HFF-Myc (cell line): ENCODE measurements around the gene NRP1.

Source experiments
- DNase-seq: peaks from one replicate; pipeline ENCODE4 v3.0.0-alpha.2; 2011; ENCODE audit warnings: low read depth; ENCODE audit errors: extremely low read depth
- H3K4me3 ChIP-seq: replicated peaks from 2 replicates; pipeline ENCODE4 v1.5.1; 2011; ENCODE audit warnings: low read depth, mild to moderate bottlenecking, control low read depth, low read length
- CTCF ChIP-seq: IDR thresholded peaks from 2 replicates; pipeline ENCODE4 v1.5.1; 2012; ENCODE audit warnings: mild to moderate bottlenecking, low read depth, low read length, control low read depth; ENCODE audit errors: missing control alignments

NRP1 gene

GRCh38 chr10:33262871-33263270, 71.6 kb downstream of the NRP1 start:
- no peak overlapping the region for H3K4me3 ChIP-seq
- no peak for TF ChIP-seq CTCF
- no peak for DNase-seq

- no peak for DNase-seq
- TF ChIP-seq CTCF, result no peak
- no peak overlapping the region for H3K4me3 ChIP-seq
Observed at GRCh38 chr10:33260403-33261149, 73.9 kb downstream of the NRP1 start.

- TF ChIP-seq CTCF, result no peak
- H3K4me3 ChIP-seq, result no peak overlapping the region
- no peak for DNase-seq
Observed at GRCh38 chr10:33258967-33259366, 75.5 kb downstream of the NRP1 start.

GRCh38 chr10:33257439-33258080, 76.9 kb downstream of the NRP1 start:
- no peak overlapping the region for H3K4me3 ChIP-seq
- no peak for DNase-seq
- TF ChIP-seq CTCF, result no peak

GRCh38 chr10:33256458-33256857, 78.0 kb downstream of the NRP1 start:
- no peak for TF ChIP-seq CTCF
- no peak for DNase-seq
- no peak overlapping the region for H3K4me3 ChIP-seq

- DNase-seq, result no peak
- H3K4me3 ChIP-seq, result no peak overlapping the region
- no peak for TF ChIP-seq CTCF
Observed at GRCh38 chr10:33254556-33255160, 79.8 kb downstream of the NRP1 start.
